ENCODE results near the gene SIVA1. TPM values are rescaled to one million over a fixed set of nuclear protein-coding genes. Genes with fewer than 3 reads are reported as not detected.

The SIVA1 gene
- total and polyA plus RNA-seq, 9 of the 15 experiments (the other 6 are each of a cell fraction or from before 2014, with no cell fraction given): 4.2 to 186 (median 54.2) TPM

DNA sequence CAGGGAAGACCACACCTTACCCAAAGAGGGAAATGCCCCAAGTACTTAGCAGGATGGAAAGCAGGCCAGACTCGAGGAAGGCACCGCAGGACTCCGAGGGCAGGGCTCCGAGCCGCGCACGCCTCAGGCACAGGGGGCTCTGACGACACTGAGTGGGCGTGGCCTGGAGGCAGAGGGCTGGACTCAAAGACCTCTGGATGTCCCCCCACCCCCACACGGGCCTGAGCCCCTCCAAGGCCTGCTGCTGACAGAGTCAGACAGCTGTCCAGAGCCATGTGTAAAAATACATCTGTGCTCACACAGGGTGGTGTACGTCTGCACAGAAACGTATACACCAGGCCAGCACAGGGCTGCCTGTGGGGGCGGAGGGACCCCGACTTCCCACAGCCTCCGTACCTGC lies 41.2 kb downstream of the SIVA1 start (continued):
- TF ChIP-seq, protein P1, sequence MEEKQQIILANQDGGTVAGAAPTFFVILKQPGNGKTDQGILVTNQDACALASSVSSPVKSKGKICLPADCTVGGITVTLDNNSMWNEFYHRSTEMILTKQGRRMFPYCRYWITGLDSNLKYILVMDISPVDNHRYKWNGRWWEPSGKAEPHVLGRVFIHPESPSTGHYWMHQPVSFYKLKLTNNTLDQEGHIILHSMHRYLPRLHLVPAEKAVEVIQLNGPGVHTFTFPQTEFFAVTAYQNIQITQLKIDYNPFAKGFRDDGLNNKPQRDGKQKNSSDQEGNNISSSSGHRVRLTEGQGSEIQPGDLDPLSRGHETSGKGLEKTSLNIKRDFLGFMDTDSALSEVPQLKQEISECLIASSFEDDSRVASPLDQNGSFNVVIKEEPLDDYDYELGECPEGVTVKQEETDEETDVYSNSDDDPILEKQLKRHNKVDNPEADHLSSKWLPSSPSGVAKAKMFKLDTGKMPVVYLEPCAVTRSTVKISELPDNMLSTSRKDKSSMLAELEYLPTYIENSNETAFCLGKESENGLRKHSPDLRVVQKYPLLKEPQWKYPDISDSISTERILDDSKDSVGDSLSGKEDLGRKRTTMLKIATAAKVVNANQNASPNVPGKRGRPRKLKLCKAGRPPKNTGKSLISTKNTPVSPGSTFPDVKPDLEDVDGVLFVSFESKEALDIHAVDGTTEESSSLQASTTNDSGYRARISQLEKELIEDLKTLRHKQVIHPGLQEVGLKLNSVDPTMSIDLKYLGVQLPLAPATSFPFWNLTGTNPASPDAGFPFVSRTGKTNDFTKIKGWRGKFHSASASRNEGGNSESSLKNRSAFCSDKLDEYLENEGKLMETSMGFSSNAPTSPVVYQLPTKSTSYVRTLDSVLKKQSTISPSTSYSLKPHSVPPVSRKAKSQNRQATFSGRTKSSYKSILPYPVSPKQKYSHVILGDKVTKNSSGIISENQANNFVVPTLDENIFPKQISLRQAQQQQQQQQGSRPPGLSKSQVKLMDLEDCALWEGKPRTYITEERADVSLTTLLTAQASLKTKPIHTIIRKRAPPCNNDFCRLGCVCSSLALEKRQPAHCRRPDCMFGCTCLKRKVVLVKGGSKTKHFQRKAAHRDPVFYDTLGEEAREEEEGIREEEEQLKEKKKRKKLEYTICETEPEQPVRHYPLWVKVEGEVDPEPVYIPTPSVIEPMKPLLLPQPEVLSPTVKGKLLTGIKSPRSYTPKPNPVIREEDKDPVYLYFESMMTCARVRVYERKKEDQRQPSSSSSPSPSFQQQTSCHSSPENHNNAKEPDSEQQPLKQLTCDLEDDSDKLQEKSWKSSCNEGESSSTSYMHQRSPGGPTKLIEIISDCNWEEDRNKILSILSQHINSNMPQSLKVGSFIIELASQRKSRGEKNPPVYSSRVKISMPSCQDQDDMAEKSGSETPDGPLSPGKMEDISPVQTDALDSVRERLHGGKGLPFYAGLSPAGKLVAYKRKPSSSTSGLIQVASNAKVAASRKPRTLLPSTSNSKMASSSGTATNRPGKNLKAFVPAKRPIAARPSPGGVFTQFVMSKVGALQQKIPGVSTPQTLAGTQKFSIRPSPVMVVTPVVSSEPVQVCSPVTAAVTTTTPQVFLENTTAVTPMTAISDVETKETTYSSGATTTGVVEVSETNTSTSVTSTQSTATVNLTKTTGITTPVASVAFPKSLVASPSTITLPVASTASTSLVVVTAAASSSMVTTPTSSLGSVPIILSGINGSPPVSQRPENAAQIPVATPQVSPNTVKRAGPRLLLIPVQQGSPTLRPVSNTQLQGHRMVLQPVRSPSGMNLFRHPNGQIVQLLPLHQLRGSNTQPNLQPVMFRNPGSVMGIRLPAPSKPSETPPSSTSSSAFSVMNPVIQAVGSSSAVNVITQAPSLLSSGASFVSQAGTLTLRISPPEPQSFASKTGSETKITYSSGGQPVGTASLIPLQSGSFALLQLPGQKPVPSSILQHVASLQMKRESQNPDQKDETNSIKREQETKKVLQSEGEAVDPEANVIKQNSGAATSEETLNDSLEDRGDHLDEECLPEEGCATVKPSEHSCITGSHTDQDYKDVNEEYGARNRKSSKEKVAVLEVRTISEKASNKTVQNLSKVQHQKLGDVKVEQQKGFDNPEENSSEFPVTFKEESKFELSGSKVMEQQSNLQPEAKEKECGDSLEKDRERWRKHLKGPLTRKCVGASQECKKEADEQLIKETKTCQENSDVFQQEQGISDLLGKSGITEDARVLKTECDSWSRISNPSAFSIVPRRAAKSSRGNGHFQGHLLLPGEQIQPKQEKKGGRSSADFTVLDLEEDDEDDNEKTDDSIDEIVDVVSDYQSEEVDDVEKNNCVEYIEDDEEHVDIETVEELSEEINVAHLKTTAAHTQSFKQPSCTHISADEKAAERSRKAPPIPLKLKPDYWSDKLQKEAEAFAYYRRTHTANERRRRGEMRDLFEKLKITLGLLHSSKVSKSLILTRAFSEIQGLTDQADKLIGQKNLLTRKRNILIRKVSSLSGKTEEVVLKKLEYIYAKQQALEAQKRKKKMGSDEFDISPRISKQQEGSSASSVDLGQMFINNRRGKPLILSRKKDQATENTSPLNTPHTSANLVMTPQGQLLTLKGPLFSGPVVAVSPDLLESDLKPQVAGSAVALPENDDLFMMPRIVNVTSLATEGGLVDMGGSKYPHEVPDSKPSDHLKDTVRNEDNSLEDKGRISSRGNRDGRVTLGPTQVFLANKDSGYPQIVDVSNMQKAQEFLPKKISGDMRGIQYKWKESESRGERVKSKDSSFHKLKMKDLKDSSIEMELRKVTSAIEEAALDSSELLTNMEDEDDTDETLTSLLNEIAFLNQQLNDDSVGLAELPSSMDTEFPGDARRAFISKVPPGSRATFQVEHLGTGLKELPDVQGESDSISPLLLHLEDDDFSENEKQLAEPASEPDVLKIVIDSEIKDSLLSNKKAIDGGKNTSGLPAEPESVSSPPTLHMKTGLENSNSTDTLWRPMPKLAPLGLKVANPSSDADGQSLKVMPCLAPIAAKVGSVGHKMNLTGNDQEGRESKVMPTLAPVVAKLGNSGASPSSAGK (IDR thresholded peaks at IDR 0.05): no peak
- TF ChIP-seq ZNF764 (CRISPR knock-in tag; IDR thresholded peaks at IDR 0.05; ENCODE audit: low read depth) (no peak), YY1 (IDR thresholded peaks at IDR 0.05; ENCODE audit: borderline replicate concordance in 1 of 3, control insufficient read depth in 1 of 3, extremely low read depth in 1 of 3, insufficient read depth in 3 of 3, insufficient read length in 1 of 3, insufficient replicate concordance in 2 of 3, low read depth in 1 of 3, low read length in 2 of 3) (no peak), HDAC1 (IDR thresholded peaks at IDR 0.05) (no peak), KLF16 (IDR thresholded peaks at IDR 0.05) (no peak), BHLHE40 (IDR thresholded peaks at IDR 0.05; ENCODE audit: low read length) (0 out of 2 replicates have a peak, but pooled peaks have one; percentile 10), PHF21A (IDR thresholded peaks at IDR 0.05; ENCODE audit: borderline replicate concordance, low read depth) (no peak), ZFPM2 (CRISPR knock-in tag; IDR thresholded peaks at IDR 0.05) (no peak), DIDO1 (tag; IDR thresholded peaks at IDR 0.05; ENCODE audit: low read depth) (no peak), TGIF2 (CRISPR knock-in tag; IDR thresholded peaks at IDR 0.05) (no peak), SRSF3 (IDR thresholded peaks at IDR 0.05; ENCODE audit: insufficient read depth, low read length) (no peak), ZBTB8A (IDR thresholded peaks at IDR 0.05; ENCODE audit: partially characterized antibody) (no peak), ZFX (CRISPR knock-in tag; IDR thresholded peaks at IDR 0.05) (no peak), MTA1 (IDR thresholded peaks at IDR 0.05; ENCODE audit: borderline replicate concordance) (no peak), NONO (IDR thresholded peaks at IDR 0.05; ENCODE audit: low read depth in 2 of 2, low read length in 1 of 2) (no peak), ATF1 (CRISPR knock-in tag; IDR thresholded peaks at IDR 0.05) (no peak), ATF1 (tag; IDR thresholded peaks at IDR 0.05) (peak; percentile 38; the same call in 1 of the 2 replicates), CREM (IDR thresholded peaks at IDR 0.05; ENCODE audit: low read depth) (0 out of 2 replicates have a peak, but pooled peaks have one; percentile 17), ZNF444 (CRISPR knock-in tag; IDR thresholded peaks at IDR 0.05) (no peak), NRF1 (conservative IDR thresholded peaks at IDR 0.05 in 1 of 2, IDR thresholded peaks at IDR 0.05 in 1 of 2) (peak; percentile 53 to 66)

Measured in K562 (cell line).